ENCODE data around the gene ABCG1.
"Not testable (repeated sequence)": the region's sequence is repeated elsewhere in the genome, so short reads cannot be mapped to it uniquely, and the experiment has no call there.

The ABCG1 gene

DNA sequence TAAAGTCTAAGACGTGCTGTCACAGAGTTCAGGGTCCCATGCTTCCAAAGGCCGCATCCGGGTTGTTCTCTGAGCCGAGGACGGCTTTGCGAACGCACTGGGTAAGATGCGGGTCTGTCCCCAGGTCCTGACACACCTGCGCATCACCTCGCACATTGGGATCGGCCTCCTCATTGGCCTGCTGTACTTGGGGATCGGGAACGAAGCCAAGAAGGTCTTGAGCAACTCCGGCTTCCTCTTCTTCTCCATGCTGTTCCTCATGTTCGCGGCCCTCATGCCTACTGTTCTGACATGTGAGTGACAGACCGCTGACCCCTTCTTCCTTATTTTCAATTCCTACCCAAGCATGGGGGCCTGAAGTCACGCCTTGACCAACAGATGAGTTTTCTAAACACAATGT lies 71.0 kb downstream of the ABCG1 start:
- DNase-seq (ENCODE audit: low read depth, low spot score), result no peak

DNA sequence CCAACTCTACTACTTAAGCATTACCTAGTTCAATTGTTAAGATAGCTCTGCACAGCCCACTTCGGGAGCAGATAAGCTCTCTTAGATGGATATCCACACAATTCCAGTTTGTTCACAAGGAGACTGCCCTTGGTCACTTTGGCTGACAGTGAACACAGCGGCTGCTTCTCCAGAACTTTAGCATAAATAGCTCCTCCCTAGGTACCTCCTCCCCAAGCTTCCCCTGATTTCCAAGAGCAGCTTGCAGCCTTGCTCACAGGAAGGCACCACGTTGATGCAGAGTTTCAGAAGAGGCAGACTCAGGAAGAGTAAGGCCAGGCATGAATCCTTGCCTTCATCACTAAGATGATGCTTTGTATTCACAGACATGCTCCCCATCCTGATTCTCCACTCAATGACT lies 71.6 kb downstream of the ABCG1 start:
- DNase-seq (ENCODE audit: low read depth, low spot score), result no peak

DNA sequence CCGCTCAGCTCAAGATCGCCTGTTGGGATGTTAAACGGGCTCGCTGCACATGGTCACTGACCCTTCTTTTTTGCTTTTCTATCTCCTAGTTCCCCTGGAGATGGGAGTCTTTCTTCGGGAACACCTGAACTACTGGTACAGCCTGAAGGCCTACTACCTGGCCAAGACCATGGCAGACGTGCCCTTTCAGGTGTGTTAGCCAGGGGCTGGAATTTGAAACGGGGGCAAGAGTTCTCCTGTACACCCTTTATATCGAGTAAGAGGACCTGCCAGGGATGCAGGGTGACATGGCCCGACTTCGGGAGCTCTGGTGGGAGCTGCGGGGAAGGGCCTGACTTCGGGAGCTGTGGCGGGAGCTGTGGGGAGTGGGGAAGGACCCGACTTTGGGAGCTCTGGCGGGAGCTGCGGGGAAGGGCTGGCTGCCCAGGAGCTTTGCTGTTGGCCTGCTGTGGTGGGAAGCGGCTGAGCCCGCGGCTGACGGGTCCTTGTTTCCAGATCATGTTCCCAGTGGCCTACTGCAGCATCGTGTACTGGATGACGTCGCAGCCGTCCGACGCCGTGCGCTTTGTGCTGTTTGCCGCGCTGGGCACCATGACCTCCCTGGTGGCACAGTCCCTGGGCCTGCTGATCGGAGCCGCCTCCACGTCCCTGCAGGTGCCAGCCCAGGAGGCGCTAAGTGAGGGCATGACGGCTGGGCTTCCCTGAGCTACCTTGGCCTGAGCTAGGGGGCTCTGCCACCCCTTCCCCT lies 72.2 kb downstream of the ABCG1 start:
- DNase-seq (ENCODE audit: low read depth, low spot score), result no peak

DNA sequence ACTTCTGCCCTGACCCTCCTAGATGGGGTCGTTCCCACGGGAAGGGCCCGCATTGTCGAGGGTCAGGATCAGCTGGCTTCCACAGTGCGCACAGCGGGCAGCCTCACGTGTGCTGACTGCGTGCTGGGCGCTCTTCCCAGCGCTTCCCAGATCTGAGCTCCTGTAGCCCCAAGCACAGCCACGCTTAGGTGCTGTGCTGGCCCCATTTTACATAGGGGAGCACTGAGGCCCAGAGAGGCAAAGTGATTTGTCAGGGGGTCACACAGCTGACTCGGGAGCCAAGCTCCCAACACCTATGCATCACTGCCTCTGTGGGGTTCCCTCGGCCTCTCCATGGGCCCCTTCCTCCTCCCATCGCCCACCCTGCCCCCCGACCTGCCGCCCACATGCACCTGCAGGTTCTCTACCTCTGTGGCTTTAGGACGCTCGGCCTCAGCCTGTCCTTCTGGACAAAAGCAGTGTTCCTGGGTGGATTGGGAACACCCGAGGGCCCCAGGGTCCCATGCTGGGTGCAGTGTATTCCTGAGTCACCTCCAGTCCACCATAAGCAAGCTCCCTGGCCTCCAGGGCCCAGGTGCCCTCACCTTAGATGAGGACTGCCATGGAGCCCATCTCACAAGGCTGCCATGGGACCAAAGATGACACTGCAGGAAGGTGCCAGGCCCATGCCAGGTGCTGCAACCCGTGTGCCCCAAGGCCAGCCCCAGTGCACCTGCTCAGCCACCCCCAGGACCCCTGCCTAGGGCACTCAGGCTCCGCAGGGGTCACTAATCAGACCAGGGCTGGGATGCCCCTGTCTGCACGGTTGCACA lies 73.0 kb downstream of the ABCG1 start:
- DNase-seq (ENCODE audit: low read depth, low spot score), result no peak

DNA sequence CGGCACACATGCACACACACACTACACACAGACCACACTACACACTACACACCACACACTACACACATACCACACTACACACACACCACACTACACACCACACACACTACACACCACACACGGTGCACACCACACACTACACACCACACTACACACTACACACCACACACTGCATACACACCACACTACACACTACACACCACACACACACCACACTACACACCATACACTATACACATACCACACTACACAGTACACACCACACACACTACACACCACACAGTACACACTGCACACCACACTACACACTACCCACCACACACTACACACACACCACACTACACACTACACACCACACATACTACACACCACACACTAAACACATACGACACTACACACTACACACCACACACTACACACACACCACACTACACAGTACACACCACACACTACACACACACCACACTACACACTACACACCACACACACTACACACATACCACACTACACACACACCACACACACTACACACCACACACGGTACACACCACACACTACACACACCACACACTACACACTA lies 73.7 kb downstream of the ABCG1 start:
- not testable (repeated sequence) for DNase-seq (ENCODE audit: low read depth, low spot score)

DNA sequence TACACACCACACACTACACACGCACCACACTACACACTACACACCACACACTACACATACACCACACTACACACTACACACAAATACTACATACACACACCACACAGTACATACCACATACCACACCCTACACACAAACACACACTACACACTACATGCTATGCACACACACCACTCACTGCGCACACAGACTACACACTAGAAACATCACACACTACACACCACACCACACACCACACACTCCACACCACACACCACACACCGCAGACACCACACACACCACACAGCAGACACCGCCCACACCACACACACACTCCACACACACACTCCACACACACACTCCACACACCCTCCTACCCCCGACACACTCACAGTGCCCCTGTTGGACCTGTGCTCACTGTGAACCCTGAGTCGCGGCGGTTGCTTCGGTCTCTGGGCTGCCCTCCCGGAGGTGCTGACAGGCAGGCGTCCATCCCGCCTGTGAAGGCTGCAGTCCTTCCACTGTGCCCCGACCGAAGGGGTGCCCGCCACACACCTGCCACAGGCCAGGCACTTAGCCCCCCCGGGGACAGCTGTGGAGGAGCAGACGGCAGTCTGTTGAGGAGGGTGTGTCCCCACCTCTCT lies 74.8 kb downstream of the ABCG1 start:
- no peak for DNase-seq (ENCODE audit: low read depth, low spot score)

DNA sequence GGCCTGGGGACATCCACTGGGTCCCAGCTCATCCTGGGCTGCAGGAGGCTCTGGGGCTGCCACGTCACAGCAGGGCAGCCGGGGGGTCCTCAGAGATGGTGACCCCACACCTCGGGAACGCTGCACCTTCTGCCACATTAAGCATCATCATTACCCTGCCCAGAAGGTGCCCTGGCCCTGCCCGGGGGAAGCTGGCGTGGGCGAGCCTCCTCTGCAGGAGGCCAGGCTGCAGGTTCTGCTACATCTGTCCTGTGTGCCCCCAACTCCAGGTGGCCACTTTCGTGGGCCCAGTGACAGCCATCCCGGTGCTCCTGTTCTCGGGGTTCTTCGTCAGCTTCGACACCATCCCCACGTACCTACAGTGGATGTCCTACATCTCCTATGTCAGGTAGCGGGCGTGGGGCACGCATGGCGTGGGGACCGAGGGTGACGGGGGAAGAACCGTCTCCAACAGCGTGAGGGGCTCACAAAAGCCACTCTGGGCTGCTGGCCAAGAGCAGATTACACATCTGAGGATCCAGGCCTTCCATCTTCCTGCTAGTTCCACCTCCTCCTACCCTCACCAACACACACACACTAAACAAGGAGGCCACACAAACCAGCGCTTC lies 75.4 kb downstream of the ABCG1 start:
- DNase-seq (ENCODE audit: low read depth, low spot score), result no peak

DNA sequence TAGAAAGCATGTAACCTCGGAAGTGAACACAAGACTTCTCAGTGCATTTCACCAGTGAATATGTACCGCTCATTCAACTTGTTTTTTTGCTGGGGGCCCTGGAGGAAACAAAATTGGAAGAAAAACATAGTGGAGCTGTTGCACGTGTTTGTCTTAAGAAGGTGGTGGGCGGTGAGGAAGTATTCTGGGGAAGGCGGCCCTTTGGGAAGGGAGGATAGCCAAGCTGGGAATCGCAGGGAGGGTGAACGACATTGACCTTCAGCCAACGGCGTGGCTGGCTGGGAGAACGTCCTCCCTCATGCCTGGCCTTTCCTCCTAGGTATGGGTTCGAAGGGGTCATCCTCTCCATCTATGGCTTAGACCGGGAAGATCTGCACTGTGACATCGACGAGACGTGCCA lies 76.9 kb downstream of the ABCG1 start:
- no peak for DNase-seq (ENCODE audit: low read depth, low spot score)

DNA sequence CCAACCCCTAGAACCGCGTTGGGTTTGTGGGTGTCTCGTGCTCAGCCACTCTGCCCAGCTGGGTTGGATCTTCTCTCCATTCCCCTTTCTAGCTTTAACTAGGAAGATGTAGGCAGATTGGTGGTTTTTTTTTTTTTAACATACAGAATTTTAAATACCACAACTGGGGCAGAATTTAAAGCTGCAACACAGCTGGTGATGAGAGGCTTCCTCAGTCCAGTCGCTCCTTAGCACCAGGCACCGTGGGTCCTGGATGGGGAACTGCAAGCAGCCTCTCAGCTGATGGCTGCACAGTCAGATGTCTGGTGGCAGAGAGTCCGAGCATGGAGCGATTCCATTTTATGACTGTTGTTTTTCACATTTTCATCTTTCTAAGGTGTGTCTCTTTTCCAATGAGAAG lies 77.6 kb downstream of the ABCG1 start:
- DNase-seq (ENCODE audit: low read depth, low spot score), result no peak

DNA sequence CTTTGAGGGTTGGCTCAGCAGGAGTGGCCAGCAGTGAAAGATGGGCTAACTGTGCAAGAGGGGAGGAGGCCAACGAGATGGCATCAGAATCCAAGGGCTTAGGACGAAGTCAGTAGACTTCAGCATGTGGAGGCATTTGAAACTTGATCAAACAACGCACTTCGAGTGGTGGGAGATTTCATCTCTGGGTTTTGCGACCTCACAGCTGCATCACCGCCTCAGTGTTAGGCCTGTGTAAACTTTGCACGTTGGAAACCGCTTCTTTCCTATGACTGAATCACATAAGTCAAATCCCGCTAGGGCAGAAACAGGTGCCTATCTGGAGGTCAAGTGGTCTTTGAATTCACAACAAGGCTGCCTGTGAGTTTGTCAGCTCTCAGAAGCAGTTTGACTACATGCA lies 78.4 kb downstream of the ABCG1 start:
- DNase-seq (ENCODE audit: low read depth, low spot score), result no peak

DNA sequence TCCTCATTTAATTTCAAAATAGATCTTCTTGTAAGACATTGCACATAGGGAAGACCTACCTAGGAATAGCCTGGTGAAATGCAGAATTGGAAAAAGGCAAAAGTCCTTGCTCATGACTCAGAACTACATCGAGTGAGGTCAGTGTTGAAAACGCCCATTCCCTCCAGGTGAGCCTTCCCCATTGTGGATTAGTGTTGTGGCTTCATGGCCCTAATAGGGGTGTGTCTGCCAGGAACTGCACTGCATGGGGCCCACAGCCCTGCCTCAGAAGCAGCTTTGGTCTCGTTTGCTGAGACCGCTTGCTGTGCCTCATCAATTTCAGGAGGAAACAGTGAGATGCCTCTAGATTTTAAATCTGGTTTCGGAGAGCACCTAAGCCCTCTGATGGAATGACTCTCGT lies 79.3 kb downstream of the ABCG1 start:
- no peak for DNase-seq (ENCODE audit: low read depth, low spot score)

DNA sequence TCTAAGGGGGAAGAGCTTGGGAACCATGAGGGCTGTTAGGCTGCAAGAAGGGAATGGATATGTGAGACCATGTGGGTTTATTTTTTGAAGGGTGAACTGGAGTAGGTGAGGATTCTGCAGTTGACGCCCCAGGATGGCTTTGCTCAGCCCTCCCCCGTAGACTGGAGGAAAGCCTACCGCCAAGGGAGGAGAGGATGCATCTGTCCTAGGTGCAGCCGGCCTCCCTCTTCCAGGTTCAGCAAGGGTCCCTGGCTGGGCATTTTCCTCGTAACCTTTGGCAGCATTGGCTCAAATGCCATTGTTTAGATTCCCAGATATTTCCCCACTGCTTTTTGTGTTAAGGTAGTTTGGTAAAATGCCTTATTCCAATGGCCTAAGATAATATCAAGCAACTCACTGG lies 79.7 kb downstream of the ABCG1 start:
- no peak for DNase-seq (ENCODE audit: low read depth, low spot score)

DNA sequence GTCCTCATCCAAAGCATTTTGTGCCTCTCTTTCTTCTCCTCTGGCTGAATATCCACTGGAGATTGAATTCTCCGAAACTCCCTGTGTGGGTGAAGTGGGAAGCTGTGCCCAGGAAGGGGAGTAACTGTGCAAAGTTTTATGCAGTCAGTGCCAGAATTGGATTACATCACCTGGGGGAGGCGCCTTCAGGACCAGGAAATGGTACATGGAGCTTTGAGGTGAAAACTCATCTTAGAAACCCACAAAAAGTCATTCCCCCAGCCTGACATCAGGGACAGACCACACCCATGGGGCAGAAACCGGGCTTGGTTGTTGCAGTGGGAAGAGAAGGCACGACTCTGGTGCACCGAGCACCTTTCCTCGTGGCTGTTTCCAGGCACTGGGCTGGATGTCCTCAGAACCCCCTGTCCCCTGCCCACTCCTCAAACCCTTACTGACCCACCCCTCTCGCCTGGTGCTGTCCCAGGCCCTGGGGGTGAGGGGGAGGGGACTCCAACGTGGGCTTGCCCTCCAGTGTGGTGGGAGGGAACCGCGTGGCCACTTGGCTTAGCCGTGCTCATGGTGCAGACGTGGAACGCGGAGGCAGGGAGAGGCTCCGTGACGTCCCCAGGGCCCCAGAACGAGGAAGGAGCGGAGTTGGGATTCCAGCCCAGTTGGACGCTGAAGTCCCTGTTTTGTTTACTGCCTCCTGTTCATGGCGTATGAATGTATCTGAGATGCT lies 80.5 kb downstream of the ABCG1 start:
- DNase-seq (ENCODE audit: low read depth, low spot score), result no peak

DNA sequence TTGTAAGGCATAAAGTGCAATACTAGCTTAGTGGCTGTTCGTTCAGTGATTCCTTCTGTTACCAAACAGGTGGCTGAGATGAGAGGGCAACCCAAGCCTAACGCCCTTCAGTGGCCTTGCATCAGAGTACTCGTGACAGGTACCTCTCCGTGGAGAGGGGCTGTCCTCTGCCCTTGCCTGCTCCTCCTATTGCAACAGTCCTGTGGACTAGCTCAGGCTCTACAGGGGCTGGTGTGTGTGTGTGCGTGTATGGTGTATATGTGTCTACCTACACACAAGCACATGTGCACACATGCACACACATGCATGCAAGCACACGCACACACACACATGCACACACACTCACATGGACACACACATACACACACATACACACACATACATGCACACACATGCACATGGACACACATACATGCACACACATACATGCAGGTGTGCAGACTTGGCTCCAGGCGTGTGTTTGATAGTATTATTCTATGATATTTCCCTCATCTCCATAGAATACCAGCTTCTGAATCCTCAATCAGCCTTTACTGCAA lies 81.2 kb downstream of the ABCG1 start:
- no peak for DNase-seq (ENCODE audit: low read depth, low spot score)

DNA sequence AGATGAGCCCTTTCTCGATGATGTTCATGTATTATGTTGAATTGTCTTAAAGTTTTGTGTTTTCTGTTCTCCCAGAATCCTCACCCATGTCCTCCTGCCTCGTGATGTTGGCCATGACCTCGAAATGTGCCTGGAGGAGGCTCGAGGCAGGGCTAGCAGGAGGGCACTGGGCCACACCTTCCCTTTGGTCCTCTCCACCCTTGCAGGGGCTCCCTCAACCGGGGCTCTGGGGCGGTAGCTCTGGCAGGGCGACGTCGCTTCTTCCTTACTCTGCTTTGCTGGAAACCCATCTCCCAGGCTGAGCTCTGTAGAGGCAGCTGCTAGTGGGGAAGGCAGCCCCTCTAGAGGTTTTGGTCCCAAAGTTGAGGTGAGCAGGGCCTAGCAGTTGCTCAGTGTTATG lies 82.0 kb downstream of the ABCG1 start:
- DNase-seq (ENCODE audit: low read depth, low spot score), result no peak

DNA sequence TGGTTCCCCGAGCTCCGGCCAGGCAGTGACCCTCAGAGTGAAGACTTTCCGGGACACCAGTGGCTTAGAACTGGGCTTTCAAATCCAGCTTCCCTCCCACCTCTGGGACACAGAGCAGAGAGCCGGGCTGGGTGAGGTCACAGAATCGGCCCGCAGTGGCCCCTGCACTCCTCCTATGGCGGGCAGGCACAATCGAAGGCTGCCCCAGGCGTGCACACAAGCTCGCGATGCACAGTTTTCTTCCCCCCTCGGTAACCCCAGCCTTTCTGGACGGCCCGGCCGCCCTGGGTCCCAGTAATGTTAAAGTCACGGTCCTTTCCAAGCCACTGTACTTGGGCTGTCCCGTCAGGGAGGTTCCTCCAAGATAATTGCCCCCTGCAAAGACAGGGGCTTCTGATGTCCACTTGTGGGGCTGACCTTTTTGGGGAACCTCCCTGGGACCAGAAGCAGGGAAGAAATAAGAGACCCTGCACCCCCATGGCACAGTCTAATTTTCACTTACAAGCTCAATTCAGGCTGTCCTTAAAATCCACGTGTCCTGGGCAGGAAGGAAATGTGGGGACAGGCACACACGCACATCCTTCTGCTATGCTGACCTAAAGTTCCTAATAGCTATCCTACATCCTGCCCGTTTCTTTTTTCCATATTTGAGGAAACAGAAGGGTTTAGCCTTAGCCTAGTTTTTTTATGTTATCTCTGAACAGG lies 82.6 kb downstream of the ABCG1 start:
- no peak for DNase-seq (ENCODE audit: low read depth, low spot score)

DNA sequence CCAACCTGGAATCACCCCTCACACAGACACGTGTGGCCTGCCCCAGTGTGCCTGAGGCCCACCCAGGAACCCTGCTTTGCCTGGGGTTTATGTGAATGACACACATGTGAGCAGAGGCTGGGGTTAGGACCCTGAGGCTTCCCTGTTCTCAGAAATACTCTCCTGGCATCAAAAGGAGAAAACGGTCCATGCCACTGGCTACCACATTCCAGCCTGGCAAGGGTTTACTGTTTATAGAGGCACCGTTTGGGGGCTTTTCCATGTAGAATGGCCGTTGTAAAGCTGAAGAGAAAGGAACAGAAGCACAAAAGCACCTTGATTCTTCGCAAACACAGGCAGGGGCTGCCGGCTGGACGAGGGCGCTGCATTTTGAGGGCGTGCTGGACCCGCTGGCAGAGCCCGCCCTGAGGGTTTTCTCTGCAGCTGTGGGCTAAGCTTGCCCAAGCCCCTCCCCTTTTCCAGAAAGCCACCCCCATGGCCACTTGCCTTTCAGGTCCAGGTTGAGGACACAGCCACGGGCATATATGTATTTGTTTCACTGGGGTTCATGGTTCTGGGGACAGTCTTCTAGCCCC lies 83.2 kb downstream of the ABCG1 start:
- DNase-seq (ENCODE audit: low read depth, low spot score), result no peak

DNA sequence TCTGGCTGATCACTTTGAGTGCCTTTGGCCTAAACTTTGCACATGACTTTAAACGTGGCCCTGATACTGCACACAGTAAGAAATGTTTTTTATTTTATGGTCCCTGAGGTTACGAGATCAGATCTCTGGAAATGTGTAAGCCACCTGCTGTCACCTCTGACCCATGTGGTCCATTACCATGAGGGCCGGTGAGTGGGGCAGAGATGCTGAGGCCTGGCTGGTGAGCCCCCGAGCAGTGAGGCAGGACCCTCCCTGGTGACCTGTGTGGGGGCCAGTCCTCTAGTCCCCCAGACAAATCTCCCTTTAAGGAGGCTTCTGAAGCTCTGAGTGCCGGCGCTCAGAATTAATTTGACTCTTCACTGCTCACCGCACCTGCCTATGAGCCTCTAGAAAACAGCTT lies 83.9 kb downstream of the ABCG1 start:
- no peak for DNase-seq (ENCODE audit: low read depth, low spot score)

DNA sequence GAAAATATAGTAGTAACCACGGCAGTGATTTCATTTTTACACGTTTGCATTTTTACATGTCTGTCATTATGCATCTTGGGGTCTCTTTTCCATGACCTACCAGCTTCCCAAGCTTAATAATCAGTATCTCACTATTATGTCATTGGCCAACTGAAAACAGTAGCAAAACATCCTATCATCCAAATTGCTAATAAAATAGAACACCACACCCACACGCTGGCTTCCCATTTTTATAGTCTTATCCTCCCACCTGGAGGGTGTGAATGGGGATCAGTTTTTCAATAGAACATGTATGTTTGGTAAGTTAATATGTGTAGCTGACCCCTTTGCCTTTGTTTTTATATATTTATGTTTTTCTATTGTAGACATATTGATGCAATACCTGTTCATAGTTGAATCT lies 84.5 kb downstream of the ABCG1 start:
- DNase-seq (ENCODE audit: low read depth, low spot score), result no peak

Measured in activated CD4-positive, CD25-positive, alpha-beta regulatory T cell treated with anti-CD3 and anti-CD28 coated beads, Interleukin-2, amount 50 U/mL, for 16 hours (primary cell).